ENCODE measurements around the gene TLE1. TPM values are rescaled to one million over a fixed set of nuclear protein-coding genes. Genes with fewer than 3 reads are reported as not detected.
"Not testable (repeated sequence)": the region's sequence is repeated elsewhere in the genome, so short reads cannot be mapped to it uniquely, and the experiment has no call there.

Gene TLE1
- total RNA-seq, 1 donor from 2014 or later, result 32.2 TPM

GRCh38 chr9:81604306-81605169 is 84.8 kb downstream of the TLE1 start:
- DNase-seq (ENCODE audit: low spot score in 2 of 2) (no peak), FAIRE-seq (no peak)

GRCh38 chr9:81602887-81603680 is 86.3 kb downstream of the TLE1 start:
- FAIRE-seq, result no peak

GRCh38 chr9:81601639-81602623 is 87.4 kb downstream of the TLE1 start:
- FAIRE-seq (no peak), DNase-seq (ENCODE audit: low spot score in 2 of 2) (no peak)

More at GRCh38 chr9:81602887-81603680, 86.3 kb downstream of the TLE1 start:
- no peak for DNase-seq (ENCODE audit: low spot score in 2 of 2)

GRCh38 chr9:81600631-81601030 is 88.7 kb downstream of the TLE1 start:
- FAIRE-seq, result no peak
- DNase-seq (ENCODE audit: low spot score in 2 of 2), result no peak

GRCh38 chr9:81599837-81600236 is 89.5 kb downstream of the TLE1 start:
- FAIRE-seq, result no peak
- no peak for DNase-seq (ENCODE audit: low spot score in 2 of 2)

GRCh38 chr9:81598811-81599210 is 90.5 kb downstream of the TLE1 start:
- FAIRE-seq (no peak), DNase-seq (ENCODE audit: low spot score in 2 of 2) (no peak)

- no peak for FAIRE-seq
These were observed 91.2 kb downstream of the TLE1 start for GRCh38 chr9:81598123-81598497.

GRCh38 chr9:81597419-81598122 is 91.8 kb downstream of the TLE1 start:
- FAIRE-seq (no peak), DNase-seq (ENCODE audit: low spot score in 2 of 2) (no peak)

More at GRCh38 chr9:81598123-81598497, 91.2 kb downstream of the TLE1 start:
- DNase-seq (ENCODE audit: low spot score in 2 of 2), result no peak

- no peak for FAIRE-seq
- no peak for DNase-seq (ENCODE audit: low spot score in 2 of 2)
These were observed 92.5 kb downstream of the TLE1 start for GRCh38 chr9:81596679-81597418.

- FAIRE-seq, result no peak
- no peak for DNase-seq (ENCODE audit: low spot score in 2 of 2)
These were observed 93.3 kb downstream of the TLE1 start for GRCh38 chr9:81595887-81596543.

- not testable (repeated sequence) for FAIRE-seq; DNase-seq (ENCODE audit: low spot score in 2 of 2)
These were observed 94.1 kb downstream of the TLE1 start for GRCh38 chr9:81595293-81595692.

GRCh38 chr9:81594415-81594814 is 94.9 kb downstream of the TLE1 start:
- DNase-seq (ENCODE audit: low spot score in 2 of 2) (no peak), FAIRE-seq (no peak)

GRCh38 chr9:81592887-81593266 is 96.5 kb downstream of the TLE1 start:
- DNase-seq (ENCODE audit: low spot score in 2 of 2) (no peak), FAIRE-seq (no peak)

- no peak for DNase-seq (ENCODE audit: low spot score in 2 of 2)
- FAIRE-seq, result no peak
These were observed 97.6 kb downstream of the TLE1 start for GRCh38 chr9:81591791-81592190.

GRCh38 chr9:81590688-81591087 is 98.7 kb downstream of the TLE1 start:
- FAIRE-seq (no peak), DNase-seq (ENCODE audit: low spot score in 2 of 2) (no peak)

GRCh38 chr9:81589819-81590218 is 99.5 kb downstream of the TLE1 start:
- FAIRE-seq (no peak), DNase-seq (ENCODE audit: low spot score in 2 of 2) (no peak)

- no peak for DNase-seq (ENCODE audit: low spot score in 2 of 2)
- no peak for FAIRE-seq
These were observed 100.0 kb downstream of the TLE1 start for GRCh38 chr9:81589392-81589791.

GRCh38 chr9:81588148-81588871 is 101.0 kb downstream of the TLE1 start:
- no peak for DNase-seq (ENCODE audit: low spot score in 2 of 2)
- FAIRE-seq, result no peak

Data from frontal cortex (tissue), 4 donors.